Endodermal cell (in vitro differentiated cells): ENCODE data around the gene NUP62. TPM values are rescaled to one million over a fixed set of nuclear protein-coding genes. Genes with fewer than 3 reads are reported as not detected.

Experiments
- DNase-seq: peaks from one replicate; pipeline ENCODE4 v3.0.0-alpha.2; 2017
- H3K27ac ChIP-seq: 2 replicates; pipeline ENCODE4 v1.5.1; 2013; ENCODE audit warnings: mild to moderate bottlenecking, low read depth, low read length, moderate library complexity
- H3K27me3 ChIP-seq: 2 replicates; pipeline ENCODE4 v1.6.1; 2013; ENCODE audit warnings: mild to moderate bottlenecking, low read length, moderate library complexity; ENCODE audit not compliant: insufficient read depth, control insufficient read depth, poor library complexity, severe bottlenecking
- H3K36me3 ChIP-seq: 2 replicates; pipeline ENCODE4 v1.7.0; 2013; ENCODE audit warnings: mild to moderate bottlenecking, low read length, moderate library complexity; ENCODE audit not compliant: control insufficient read depth, insufficient read depth
- H3K4me1 ChIP-seq: one replicate; pipeline ENCODE4 v1.7.0; 2013; ENCODE audit warnings: low read length; ENCODE audit not compliant: control insufficient read depth, insufficient read depth
- H3K4me3 ChIP-seq: 2 replicates; pipeline ENCODE4 v1.5.1; 2013; ENCODE audit warnings: mild to moderate bottlenecking, low read length, moderate library complexity
- H3K9ac ChIP-seq: 2 replicates; pipeline ENCODE4 v1.6.1; 2013; ENCODE audit warnings: mild to moderate bottlenecking, low read length, moderate library complexity; ENCODE audit not compliant: poor library complexity, severe bottlenecking; ENCODE audit errors: extremely low read depth
- H3K9me3 ChIP-seq: 2 replicates; pipeline ENCODE4 v1.6.1; 2013; ENCODE audit warnings: mild to moderate bottlenecking, low read length, moderate library complexity; ENCODE audit not compliant: control insufficient read depth
- H3K27ac Mint-ChIP-seq: 2 replicates; pipeline ENCODE4 v1.8.0; 2020; ENCODE audit warnings: mixed read lengths
- H3K27me3 Mint-ChIP-seq: 2 replicates; pipeline ENCODE4 v1.8.0; 2021; ENCODE audit warnings: mild to moderate bottlenecking, mixed read lengths; ENCODE audit not compliant: insufficient read depth
- H3K36me3 Mint-ChIP-seq: 2 replicates; pipeline ENCODE4 v1.8.0; 2020; ENCODE audit warnings: low read depth, mixed read lengths
- H3K4me1 Mint-ChIP-seq: 2 replicates; pipeline ENCODE4 v1.8.0; 2020; ENCODE audit warnings: mixed read lengths
- H3K4me3 Mint-ChIP-seq: 2 replicates; pipeline ENCODE4 v1.8.0; 2020; ENCODE audit warnings: mild to moderate bottlenecking, moderate library complexity, mixed read lengths
- H3K9me3 Mint-ChIP-seq: 2 replicates; pipeline ENCODE4 v1.8.0; 2020; ENCODE audit warnings: mild to moderate bottlenecking, mixed read lengths
- CTCF ChIP-seq: fragments of 200-600 bp; sonication (generic); conservative IDR thresholded peaks from 2 replicates; pipeline ENCODE4 v1.5.0; 2021; ENCODE audit warnings: antibody characterized with exemption, mild to moderate bottlenecking
- WGBS, 2 experiments: methylation state at CpG; one replicate each; pipeline versions ENCODE4 v1.1.5 to v1.1.7; 2013; ENCODE audit warnings: missing lambda C conversion rate in 2 of 2, mixed read lengths in 1 of 2; ENCODE audit not compliant: insufficient coverage in 1 of 2, insufficient read length in 1 of 2; 5-methylcytosine and 5-hydroxymethylcytosine counted together
- total RNA-seq, 2 donors: library from RNA; stranded (reverse); fragmentation: NEBNext Ultra II Directional in 1 of 2; extraction: Animal tissue kit (Norgen Biotek cat#: 25700) in 1 of 2; gene quantifications; 2 replicates in 1 of 2; 3 replicates in 1 of 2; pipeline ENCODE4 v1.2.1, GENCODE V29; 2021

Gene NUP62
- total RNA-seq, 2 donors from 2014 or later = 84.9 to 96.4 TPM

- no peak overlapping the region for H3K9ac ChIP-seq
- H3K27ac Mint-ChIP-seq = peak overlapping the region; percentile 39
- WGBS, 2 experiments = 94 to 97% methylated on average over 13 to 22 of the region's 22 CpGs
Measured at GRCh38 chr19:49921871-49922795, 7.2 kb downstream of the NUP62 start.

GRCh38 chr19:49920624-49921363, 8.5 kb downstream of the NUP62 start:
- Mint-ChIP-seq H3K9me3 (peaks cover 2% of the 10 kb centered on the region), H3K36me3 (peaks cover 73% of the 10 kb centered on the region), H3K27ac (peak overlapping the region; percentile 77), H3K4me1 (peaks cover 12% of the 10 kb centered on the region), H3K27me3 (no peaks in the 10 kb centered on the region), H3K4me3 (no peak overlapping the region)
- peaks cover 72% of the 10 kb centered on the region for H3K36me3 ChIP-seq
- DNase-seq = no peak
- no peak overlapping the region for H3K9ac ChIP-seq
- H3K4me1 ChIP-seq = no peaks in the 10 kb centered on the region
- WGBS, 2 experiments = 97% methylated on average over 18 to 24 of the region's 24 CpGs
- H3K9me3 ChIP-seq = no peaks in the 10 kb centered on the region
- H3K4me3 ChIP-seq = no peak overlapping the region
- H3K27ac ChIP-seq = no peak overlapping the region
- TF ChIP-seq CTCF = no peak
- no peaks in the 10 kb centered on the region for H3K27me3 ChIP-seq

More at GRCh38 chr19:49921871-49922795, 7.2 kb downstream of the NUP62 start:
- Histone ChIP-seq H3K27me3 (no peaks in the 10 kb centered on the region), H3K36me3 (peaks cover 75% of the 10 kb centered on the region), H3K27ac (no peak overlapping the region), H3K4me1 (no peaks in the 10 kb centered on the region), H3K9me3 (no peaks in the 10 kb centered on the region), H3K4me3 (no peak overlapping the region)
- no peak overlapping the region for H3K4me3 Mint-ChIP-seq
- TF ChIP-seq CTCF = no peak
- no peaks in the 10 kb centered on the region for H3K9me3 Mint-ChIP-seq
- H3K4me1 Mint-ChIP-seq = peaks cover 12% of the 10 kb centered on the region
- DNase-seq = peak; percentile 44
- H3K36me3 Mint-ChIP-seq = peaks cover 73% of the 10 kb centered on the region
- H3K27me3 Mint-ChIP-seq = no peaks in the 10 kb centered on the region

GRCh38 chr19:49918089-49918488, 11.2 kb downstream of the NUP62 start:
- Histone ChIP-seq H3K27me3 (no peaks in the 10 kb centered on the region), H3K9ac (no peak overlapping the region), H3K4me1 (no peaks in the 10 kb centered on the region), H3K4me3 (no peak overlapping the region), H3K27ac (no peak overlapping the region), H3K36me3 (peaks cover 70% of the 10 kb centered on the region), H3K9me3 (no peaks in the 10 kb centered on the region)
- no peak for DNase-seq
- TF ChIP-seq CTCF = no peak
- Mint-ChIP-seq H3K36me3 (peaks cover 76% of the 10 kb centered on the region), H3K4me3 (no peak overlapping the region), H3K9me3 (peaks cover 6% of the 10 kb centered on the region), H3K4me1 (peaks cover 12% of the 10 kb centered on the region), H3K27me3 (no peaks in the 10 kb centered on the region), H3K27ac (no peak overlapping the region)
- WGBS, 2 experiments = 95 to 98% methylated on average over 3 to 8 of the region's 8 CpGs
